ENCODE measurements around the gene ACTMAP. TPM values are rescaled to one million over a fixed set of nuclear protein-coding genes. Genes with fewer than 3 reads are reported as not detected.
A peak's percentile ranks its signal among the peaks of the same experiment; 100 is the strongest.

Gene ACTMAP
- total RNA-seq, 1 experiment from 2014 or later, result 17.8 TPM

- Mint-ChIP-seq H3K4me1 (ENCODE audit: low read depth, unreplicated experiment) (peaks cover 14% of the 10 kb centered on the region), H3K4me3 (ENCODE audit: low read depth, unreplicated experiment) (peak overlapping the region; percentile 78), H3K27me3 (ENCODE audit: unreplicated experiment) (no peaks in the 10 kb centered on the region), H3K27ac (ENCODE audit: unreplicated experiment) (peak overlapping the region; percentile 93), H3K9me3 (ENCODE audit: low read depth, unreplicated experiment) (no peaks in the 10 kb centered on the region), H3K36me3 (ENCODE audit: insufficient read depth, unreplicated experiment) (peaks cover 88% of the 10 kb centered on the region)
- peak; percentile 98 for DNase-seq
- no TSS peak for BruUV-seq (replicated peaks)
- intact Hi-C loops (cut with micrococcal nuclease; ENCODE audit: unreplicated experiment), result loop anchor here (5.0 kb wide), 1 partner anchor 38 kb away; the partner anchor contains the start of genes ACTMAP and SNRPA
- no peak for TF ChIP-seq CTCF (IDR thresholded peaks at IDR 0.05; ENCODE audit: unreplicated experiment)
- CTCF ChIA-PET, result interaction anchor here (0.7 kb wide), 1 partner anchor 46 kb away, joined by 6 read pairs; no protein-coding TSS in a partner anchor
These were observed 35.6 kb downstream of the ACTMAP start for GRCh38 chr19:40714441-40715299.

- Mint-ChIP-seq H3K27ac (ENCODE audit: unreplicated experiment) (no peak overlapping the region), H3K27me3 (ENCODE audit: unreplicated experiment) (no peaks in the 10 kb centered on the region), H3K9me3 (ENCODE audit: low read depth, unreplicated experiment) (no peaks in the 10 kb centered on the region), H3K36me3 (ENCODE audit: insufficient read depth, unreplicated experiment) (peaks cover 88% of the 10 kb centered on the region), H3K4me3 (ENCODE audit: low read depth, unreplicated experiment) (peak overlapping the region; percentile 78), H3K4me1 (ENCODE audit: low read depth, unreplicated experiment) (peaks cover 14% of the 10 kb centered on the region)
- CTCF ChIA-PET, result no interaction called here
- DNase-seq, result no peak
- intact Hi-C loops (cut with micrococcal nuclease; ENCODE audit: unreplicated experiment), result no loop called here
- BruUV-seq (replicated peaks), result no TSS peak
- TF ChIP-seq CTCF (IDR thresholded peaks at IDR 0.05; ENCODE audit: unreplicated experiment), result no peak
These were observed 36.3 kb downstream of the ACTMAP start for GRCh38 chr19:40713939-40714338.

- Mint-ChIP-seq H3K9me3 (ENCODE audit: low read depth, unreplicated experiment) (no peaks in the 10 kb centered on the region), H3K36me3 (ENCODE audit: insufficient read depth, unreplicated experiment) (peaks cover 78% of the 10 kb centered on the region), H3K4me3 (ENCODE audit: low read depth, unreplicated experiment) (no peak overlapping the region), H3K4me1 (ENCODE audit: low read depth, unreplicated experiment) (no peaks in the 10 kb centered on the region), H3K27me3 (ENCODE audit: unreplicated experiment) (no peaks in the 10 kb centered on the region), H3K27ac (ENCODE audit: unreplicated experiment) (no peak overlapping the region)
- no peak for DNase-seq
- CTCF ChIA-PET, result no interaction called here
- BruUV-seq (replicated peaks), result no TSS peak
- intact Hi-C loops (cut with micrococcal nuclease; ENCODE audit: unreplicated experiment), result no loop called here
- no peak for TF ChIP-seq CTCF (IDR thresholded peaks at IDR 0.05; ENCODE audit: unreplicated experiment)
These were observed 40.5 kb downstream of the ACTMAP start for GRCh38 chr19:40709817-40710216.

- Mint-ChIP-seq H3K9me3 (ENCODE audit: low read depth, unreplicated experiment) (no peaks in the 10 kb centered on the region), H3K4me3 (ENCODE audit: low read depth, unreplicated experiment) (no peak overlapping the region), H3K27me3 (ENCODE audit: unreplicated experiment) (no peaks in the 10 kb centered on the region), H3K36me3 (ENCODE audit: insufficient read depth, unreplicated experiment) (peaks cover 74% of the 10 kb centered on the region), H3K4me1 (ENCODE audit: low read depth, unreplicated experiment) (no peaks in the 10 kb centered on the region), H3K27ac (ENCODE audit: unreplicated experiment) (no peak overlapping the region)
- CTCF ChIA-PET, result no interaction called here
- TF ChIP-seq CTCF (IDR thresholded peaks at IDR 0.05; ENCODE audit: unreplicated experiment), result no peak
- BruUV-seq (replicated peaks), result no TSS peak
- DNase-seq, result no peak
- intact Hi-C loops (cut with micrococcal nuclease; ENCODE audit: unreplicated experiment), result no loop called here
These were observed 42.7 kb downstream of the ACTMAP start for GRCh38 chr19:40707615-40708014.

Data from Calu3 (cell line).